B cell (primary cell): ENCODE measurements around the gene SH3GLB2. TPM values are rescaled to one million over a fixed set of nuclear protein-coding genes. Genes with fewer than 3 reads are reported as not detected.
A peak's percentile ranks its signal among the peaks of the same experiment; 100 is the strongest.
"Not testable (repeated sequence)": the region's sequence is repeated elsewhere in the genome, so short reads cannot be mapped to it uniquely, and the experiment has no call there.

Experiments
- ATAC-seq: fragments of 200-7000 bp; cut with Tn5 transposase; one replicate; pipeline ENCODE4 v1.10.0; 2021; ENCODE audit warnings: low read depth, mild to moderate bottlenecking, moderate number of reproducible peaks, moderate library complexity
- CTCF ChIA-PET: fragments of 350-600 bp; sonication (Branson Sonifier 250); formaldehyde crosslinking; loops from one replicate; lab custom pipeline; 2021; ENCODE audit warnings: antibody characterized with exemption, inconsistent platforms; lab: Charles Lee
- POLR2A ChIA-PET: fragments of 350-600 bp; sonication (Branson Sonifier 250); formaldehyde crosslinking; loops from one replicate; lab custom pipeline; 2021; ENCODE audit warnings: antibody characterized with exemption; lab: Charles Lee
- DNase-seq: peaks from one replicate; pipeline ENCODE4 v3.0.0; 2013
- H2AFZ ChIP-seq: 2 replicates; pipeline ENCODE4 v1.6.1; 2012; ENCODE audit warnings: mild to moderate bottlenecking, low read depth, low read length; ENCODE audit not compliant: insufficient read depth, poor library complexity, severe bottlenecking
- H3K27ac ChIP-seq, 2 donors: 1 replicate in 1 of 2; 2 replicates in 1 of 2; pipeline ENCODE4 v1.5.1; 2012 to 2013; ENCODE audit warnings: low read length in 2 of 2, mild to moderate bottlenecking in 2 of 2, moderate library complexity in 1 of 2
- H3K27me3 ChIP-seq, 4 experiments: fragments of 200-600 bp in 1 of 4; sonication (generic) in 1 of 4; replicated peaks in 1 of 4; 1 replicate in 2 of 4; 2 replicates in 2 of 4; pipeline versions ENCODE4 v1.6.1 to v1.7.0; 2013 to 2016; ENCODE audit warnings: low read length in 3 of 4, mild to moderate bottlenecking in 2 of 4, mixed read lengths in 1 of 4, moderate library complexity in 1 of 4; ENCODE audit not compliant: insufficient read depth in 4 of 4, control insufficient read depth in 3 of 4; ENCODE audit errors: control extremely low read depth in 1 of 4
- H3K36me3 ChIP-seq, 2 experiments: replicated peaks in 1 of 2; 1 replicate in 1 of 2; 2 replicates in 1 of 2; pipeline versions ENCODE4 v1.6.1 to v1.7.1; 2013; ENCODE audit warnings: low read length in 1 of 2; ENCODE audit not compliant: insufficient read depth in 2 of 2, control insufficient read depth in 1 of 2; ENCODE audit errors: control extremely low read depth in 1 of 2, extremely low read depth in 1 of 2
- H3K4me1 ChIP-seq, 2 donors: fragments of 200-600 bp in 1 of 2; sonication (generic) in 1 of 2; 1 replicate in 1 of 2; 2 replicates in 1 of 2; pipeline versions ENCODE4 v1.5.1 to v1.6.1; 2013 to 2017; ENCODE audit warnings: low read length in 2 of 2; ENCODE audit not compliant: control insufficient read depth in 2 of 2, insufficient read depth in 2 of 2
- H3K4me2 ChIP-seq: replicated peaks from 2 replicates; pipeline ENCODE3; 2012; ENCODE audit warnings: mild to moderate bottlenecking, low read depth, low read length; ENCODE audit not compliant: poor library complexity, severe bottlenecking
- H3K4me3 ChIP-seq, 5 experiments: fragments of 200-600 bp in 1 of 5; sonication (generic) in 1 of 5; 1 replicate in 3 of 5; 2 replicates in 2 of 5; pipeline versions ENCODE4 v1.5.1 to v1.7.0; 2011 to 2016; ENCODE audit warnings: low read length in 4 of 5, mild to moderate bottlenecking in 4 of 5, low read depth in 2 of 5, control low read depth in 1 of 5, moderate library complexity in 1 of 5; ENCODE audit not compliant: insufficient read depth in 1 of 5; ENCODE audit errors: control extremely low read depth in 1 of 5, extremely low read depth in 1 of 5
- H3K79me2 ChIP-seq: fragments of 200-600 bp; sonication (generic); one replicate; pipeline ENCODE4 v1.6.0; 2016; ENCODE audit warnings: low read length; ENCODE audit not compliant: control insufficient read depth, insufficient read depth
- H3K9ac ChIP-seq: fragments of 200-600 bp; sonication (generic); 2 replicates; pipeline ENCODE4 v1.6.1; 2017; ENCODE audit warnings: mild to moderate bottlenecking, low read length, moderate library complexity
- H3K9me3 ChIP-seq, 3 donors: one replicate each; pipeline versions ENCODE4 v1.6.1 to v1.7.1; 2013; ENCODE audit warnings: low read length in 2 of 3; ENCODE audit not compliant: control insufficient read depth in 2 of 3, insufficient read depth in 1 of 3; ENCODE audit errors: control extremely low read depth in 1 of 3
- H4K20me1 ChIP-seq: 2 replicates; pipeline ENCODE4 v1.6.0; 2012; ENCODE audit warnings: mild to moderate bottlenecking, low read length; ENCODE audit not compliant: insufficient read depth, control insufficient read depth, poor library complexity, severe bottlenecking
- H3K27ac Mint-ChIP-seq: one replicate; pipeline ENCODE4 v1.8.0; 2021; ENCODE audit warnings: mixed read lengths
- H3K27me3 Mint-ChIP-seq: one replicate; pipeline ENCODE4 v1.8.0; 2021; ENCODE audit warnings: mixed read lengths
- H3K4me1 Mint-ChIP-seq: one replicate; pipeline ENCODE4 v1.8.0; 2021; ENCODE audit warnings: mixed read lengths
- H3K4me3 Mint-ChIP-seq: one replicate; pipeline ENCODE4 v1.8.0; 2021; ENCODE audit warnings: mixed read lengths
- H3K9me3 Mint-ChIP-seq: one replicate; pipeline ENCODE4 v1.8.0; 2022; ENCODE audit warnings: mixed read lengths; ENCODE audit not compliant: insufficient read depth
- EZH2 ChIP-seq: IDR thresholded peaks from 2 replicates; pipeline ENCODE4 v1.6.1; 2012; ENCODE audit warnings: borderline replicate concordance, low read depth, mild to moderate bottlenecking, moderate library complexity, low read length; ENCODE audit not compliant: insufficient read depth, poor library complexity, severe bottlenecking
- WGBS: methylation state at CpG from one replicate; pipeline ENCODE4 v1.1.5; 2013; ENCODE audit warnings: missing lambda C conversion rate; ENCODE audit not compliant: insufficient coverage; 5-methylcytosine and 5-hydroxymethylcytosine counted together
- intact Hi-C: fragments of 100-400 bp; cut with micrococcal nuclease; formaldehyde crosslinking; loops from one replicate; pipeline ENCODE4 v1.10.0; 2022
- polyA plus RNA-seq: library from polyadenylated mRNA; depleted of rRNA; stranded (reverse); fragments of >200 nt; gene quantifications from 2 replicates; pipeline ENCODE4 v1.2.3, GENCODE V29; 2012
- total RNA-seq, 2 donors: library from RNA; stranded (reverse); fragments of 120-200 nt in 1 of 2; gene quantifications; 1 replicate in 1 of 2; 2 replicates in 1 of 2; pipeline versions ENCODE4 v1.2.3 to v1.2.4, GENCODE V29; 2013 to 2022
- TF ChIP-seq, protein P1 (sequence below): fragments of 200-600 bp; IDR thresholded peaks from one replicate; pipeline ENCODE4 v1.8.0; 2022; ENCODE audit warnings: antibody characterized with exemption, mild to moderate bottlenecking

SH3GLB2 gene
- total and polyA plus RNA-seq, 2 donors (not counting 1 experiment from before 2014, with no cell fraction given), result 110 to 176 TPM

GRCh38 chr9:129006328-129007034, 21.6 kb downstream of the SH3GLB2 start:
- Histone ChIP-seq H3K4me3 (no peak overlapping the region), H3K4me2 (no peak overlapping the region), H3K79me2 (no peaks in the 10 kb centered on the region), H3K9ac (no peak overlapping the region), H3K4me1 (no peaks in the 10 kb centered on the region), H3K27me3 (no peaks in the 10 kb centered on the region), H3K36me3 (peaks cover 0 to 69% of the 10 kb centered on the region in 2 experiments), H4K20me1 (no peaks in the 10 kb centered on the region), H2AFZ (no peak overlapping the region), H3K9me3 (no peaks in the 10 kb centered on the region), H3K27ac (no peak overlapping the region)
- Mint-ChIP-seq H3K27ac (no peak overlapping the region), H3K9me3 (no peaks in the 10 kb centered on the region), H3K4me1 (no peaks in the 10 kb centered on the region), H3K27me3 (no peaks in the 10 kb centered on the region), H3K4me3 (no peak overlapping the region)
- WGBS, result 78% methylated on average over 13 of the region's 21 CpGs
- ChIA-PET POLR2A (no interaction called here), CTCF (interaction anchor here (0.5 to 1.5 kb wide), 7 partner anchors 12 to 1199 kb away, joined by 3 to 6 read pairs (median 4); partner anchors contain the start of gene SH3GLB2)
- DNase-seq (peak; percentile 64), ATAC-seq (peak; percentile 70)
- intact Hi-C loops, result no loop called here
- TF ChIP-seq, protein P1, sequence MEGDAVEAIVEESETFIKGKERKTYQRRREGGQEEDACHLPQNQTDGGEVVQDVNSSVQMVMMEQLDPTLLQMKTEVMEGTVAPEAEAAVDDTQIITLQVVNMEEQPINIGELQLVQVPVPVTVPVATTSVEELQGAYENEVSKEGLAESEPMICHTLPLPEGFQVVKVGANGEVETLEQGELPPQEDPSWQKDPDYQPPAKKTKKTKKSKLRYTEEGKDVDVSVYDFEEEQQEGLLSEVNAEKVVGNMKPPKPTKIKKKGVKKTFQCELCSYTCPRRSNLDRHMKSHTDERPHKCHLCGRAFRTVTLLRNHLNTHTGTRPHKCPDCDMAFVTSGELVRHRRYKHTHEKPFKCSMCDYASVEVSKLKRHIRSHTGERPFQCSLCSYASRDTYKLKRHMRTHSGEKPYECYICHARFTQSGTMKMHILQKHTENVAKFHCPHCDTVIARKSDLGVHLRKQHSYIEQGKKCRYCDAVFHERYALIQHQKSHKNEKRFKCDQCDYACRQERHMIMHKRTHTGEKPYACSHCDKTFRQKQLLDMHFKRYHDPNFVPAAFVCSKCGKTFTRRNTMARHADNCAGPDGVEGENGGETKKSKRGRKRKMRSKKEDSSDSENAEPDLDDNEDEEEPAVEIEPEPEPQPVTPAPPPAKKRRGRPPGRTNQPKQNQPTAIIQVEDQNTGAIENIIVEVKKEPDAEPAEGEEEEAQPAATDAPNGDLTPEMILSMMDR, result peak; percentile 71
- no peak for TF ChIP-seq EZH2

- no peaks in the 10 kb centered on the region for H3K9me3 Mint-ChIP-seq
- no peak overlapping the region for H3K9ac ChIP-seq
- WGBS, result 82% methylated on average over 8 of the region's 10 CpGs
- TF ChIP-seq, protein P1, result no peak
- no peak for TF ChIP-seq EZH2
- H3K36me3 ChIP-seq, result peaks cover 0 to 68% of the 10 kb centered on the region in 2 experiments
- no peak overlapping the region for H3K27ac ChIP-seq
- no peak overlapping the region for H3K4me3 ChIP-seq
- H3K27ac Mint-ChIP-seq, result no peak overlapping the region
- H4K20me1 ChIP-seq, result no peaks in the 10 kb centered on the region
- ATAC-seq, result no peak
- no peaks in the 10 kb centered on the region for H3K9me3 ChIP-seq
- H2AFZ ChIP-seq, result no peak overlapping the region
- H3K4me1 ChIP-seq, result no peaks in the 10 kb centered on the region
- H3K79me2 ChIP-seq, result no peaks in the 10 kb centered on the region
- no peak overlapping the region for H3K4me2 ChIP-seq
- no peak overlapping the region for H3K4me3 Mint-ChIP-seq
- peak; percentile 7 for DNase-seq
- CTCF ChIA-PET, result interaction anchor here (0.6 to 1.7 kb wide), 6 partner anchors 12 to 229 kb away, joined by 3 to 6 read pairs (median 4); partner anchors contain the start of gene SH3GLB2
- POLR2A ChIA-PET, result no interaction called here
- no peaks in the 10 kb centered on the region for H3K4me1 Mint-ChIP-seq
- no peaks in the 10 kb centered on the region for H3K27me3 Mint-ChIP-seq
- H3K27me3 ChIP-seq, result no peaks in the 10 kb centered on the region
- intact Hi-C loops, result no loop called here
Observed at GRCh38 chr9:129005336-129005997, 22.7 kb downstream of the SH3GLB2 start.

DNA sequence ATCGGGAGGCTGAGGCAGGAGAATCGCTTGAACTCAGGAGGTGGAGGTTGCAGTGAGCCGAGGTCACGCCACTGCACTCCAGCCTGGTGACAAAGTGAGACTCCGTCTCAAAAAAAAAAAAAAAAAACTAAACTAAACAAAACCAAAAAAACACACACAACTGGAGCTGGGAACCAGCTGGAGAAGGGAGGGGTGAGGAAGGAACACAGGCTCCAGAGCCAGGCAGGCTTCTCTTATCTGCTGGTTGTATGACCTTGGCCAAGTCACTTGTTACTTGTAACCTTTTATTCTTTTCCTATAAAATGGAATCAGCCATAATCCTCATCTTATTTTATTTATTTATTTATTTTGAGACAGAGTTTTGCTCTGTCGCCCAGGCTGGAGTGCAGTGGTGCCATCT, 24.0 kb downstream of the SH3GLB2 start:
- H4K20me1 ChIP-seq, H3K4me3 Mint-ChIP-seq, intact Hi-C loops, H3K27me3 ChIP-seq, DNase-seq, H3K9me3 ChIP-seq, H2AFZ ChIP-seq, H3K9me3 Mint-ChIP-seq, H3K4me1 Mint-ChIP-seq, H3K27me3 Mint-ChIP-seq, H3K4me2 ChIP-seq, H3K4me1 ChIP-seq, H3K27ac ChIP-seq, H3K27ac Mint-ChIP-seq, H3K9ac ChIP-seq, ATAC-seq, H3K4me3 ChIP-seq, H3K79me2 ChIP-seq: not testable (repeated sequence)
- 95% methylated on average over 2 of the region's 6 CpGs for WGBS
- ChIA-PET POLR2A (interaction anchor here (0.6 kb wide), 1 partner anchor 132 kb away, joined by 5 read pairs; no protein-coding TSS in a partner anchor), CTCF (interaction anchor here (1.1 to 1.7 kb wide), 4 partner anchors 13 to 24 kb away, joined by 4 to 6 read pairs (median 5); partner anchors contain the start of gene SH3GLB2)
- H3K36me3 ChIP-seq, result peaks cover 0 to 81% of the 10 kb centered on the region in 2 experiments
